ENCODE results near the gene CAPN14. TPM values are rescaled to one million over a fixed set of nuclear protein-coding genes. Genes with fewer than 3 reads are reported as not detected.

The CAPN14 gene
- total RNA-seq, 1 experiment from 2014 or later: not detected

- no TSS peak for BruUV-seq (replicated peaks)
- H3K27ac ChIP-seq (ENCODE audit: low read depth, low read length): no peak overlapping the region
Observed at GRCh38 chr2:31192396-31192795, 24.9 kb downstream of the CAPN14 start.

More at GRCh38 chr2:31192396-31192795, 24.9 kb downstream of the CAPN14 start:
- Histone ChIP-seq H2AFZ (ENCODE audit: low read depth, low read length, poor library complexity, severe bottlenecking) (no peak overlapping the region), H3K4me1 (ENCODE audit: control insufficient read depth in 1 of 2, insufficient read depth in 2 of 2, low read length in 2 of 2) (no peaks in the 10 kb centered on the region), H3K36me3 (ENCODE audit: control insufficient read depth in 1 of 2, insufficient read depth in 2 of 2, low read length in 2 of 2) (no peaks in the 10 kb centered on the region), H3K4me3 (replicated peaks in 1 of 2; ENCODE audit: low read depth in 1 of 2, low read length in 2 of 2) (no peak overlapping the region), H3K79me2 (ENCODE audit: insufficient read depth, low read length) (no peaks in the 10 kb centered on the region), H3K9ac (ENCODE audit: low read length) (no peak overlapping the region), H3K4me2 (ENCODE audit: low read length) (no peak overlapping the region), H3K9me3 (ENCODE audit: control insufficient read depth in 1 of 2, insufficient read depth in 1 of 2, low read depth in 1 of 2, low read length in 2 of 2) (no peaks in the 10 kb centered on the region), H4K20me1 (ENCODE audit: insufficient read depth) (no peaks in the 10 kb centered on the region), H3K9me2 (ENCODE audit: insufficient read depth) (no peaks in the 10 kb centered on the region), H3K27me3 (ENCODE audit: insufficient read depth, low read length) (peaks cover 19% of the 10 kb centered on the region; the same call in 1 of the 2 replicates)
- no peak for TF ChIP-seq ELF1 (IDR thresholded peaks at IDR 0.05; ENCODE audit: borderline replicate concordance, low read depth)
- no peak for TF ChIP-seq CBX3 (IDR thresholded peaks at IDR 0.05; ENCODE audit: low read depth)
- TF ChIP-seq RAD21 (IDR thresholded peaks at IDR 0.05; ENCODE audit: low read depth): no peak
- TF ChIP-seq POLR2A (IDR thresholded peaks at IDR 0.05; ENCODE audit: borderline replicate concordance, extremely low read depth, insufficient read depth, insufficient read length): no peak
- TF ChIP-seq SIN3A (IDR thresholded peaks at IDR 0.05; ENCODE audit: low read depth): no peak
- TF ChIP-seq TCF7L2 (IDR thresholded peaks at IDR 0.05; ENCODE audit: borderline replicate concordance, extremely low read depth, insufficient read depth, insufficient read length): no peak
- TF ChIP-seq, protein P1, sequence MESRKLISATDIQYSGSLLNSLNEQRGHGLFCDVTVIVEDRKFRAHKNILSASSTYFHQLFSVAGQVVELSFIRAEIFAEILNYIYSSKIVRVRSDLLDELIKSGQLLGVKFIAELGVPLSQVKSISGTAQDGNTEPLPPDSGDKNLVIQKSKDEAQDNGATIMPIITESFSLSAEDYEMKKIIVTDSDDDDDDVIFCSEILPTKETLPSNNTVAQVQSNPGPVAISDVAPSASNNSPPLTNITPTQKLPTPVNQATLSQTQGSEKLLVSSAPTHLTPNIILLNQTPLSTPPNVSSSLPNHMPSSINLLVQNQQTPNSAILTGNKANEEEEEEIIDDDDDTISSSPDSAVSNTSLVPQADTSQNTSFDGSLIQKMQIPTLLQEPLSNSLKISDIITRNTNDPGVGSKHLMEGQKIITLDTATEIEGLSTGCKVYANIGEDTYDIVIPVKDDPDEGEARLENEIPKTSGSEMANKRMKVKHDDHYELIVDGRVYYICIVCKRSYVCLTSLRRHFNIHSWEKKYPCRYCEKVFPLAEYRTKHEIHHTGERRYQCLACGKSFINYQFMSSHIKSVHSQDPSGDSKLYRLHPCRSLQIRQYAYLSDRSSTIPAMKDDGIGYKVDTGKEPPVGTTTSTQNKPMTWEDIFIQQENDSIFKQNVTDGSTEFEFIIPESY (IDR thresholded peaks at IDR 0.05; ENCODE audit: extremely low read depth, insufficient replicate concordance, low read length): no peak
- TF ChIP-seq ZFX (IDR thresholded peaks at IDR 0.05): no peak
- no peak for TF ChIP-seq REST (IDR thresholded peaks at IDR 0.05; ENCODE audit: low read depth)
- TF ChIP-seq EZH2 (IDR thresholded peaks at IDR 0.05): no peak
- ATAC-seq (no peak), DNase-seq (ENCODE audit: low read depth, low spot score) (no peak)
- ChIA-PET RAD21 (ENCODE audit: low non-redundant PET in 1 of 2, low total read pairs in 2 of 2, uncharacterized antibody in 2 of 2, unreplicated experiment in 2 of 2) (no interaction called here), POLR2A (no interaction called here), CTCF (no interaction called here)
- intact Hi-C loops (cut with micrococcal nuclease): no loop called here
